ENCODE results near the gene CAMK2B. TPM values are rescaled to one million over a fixed set of nuclear protein-coding genes. Genes with fewer than 3 reads are reported as not detected.

CAMK2B gene
- total RNA-seq, result 96.1 TPM

GRCh38 chr7:44325201-44325671, at the start of gene CAMK2B:
CAMK2B (minus strand) TSS chr7:44325594; CDS start chr7:44325421, 173 bp downstream.
- peak; percentile 40 for DNase-seq

GRCh38 chr7:44374007-44374763, 48.8 kb upstream of the CAMK2B start:
- DNase-seq, result no peak

GRCh38 chr7:44373418-44373740, 48.0 kb upstream of the CAMK2B start:
- DNase-seq, result no peak

- DNase-seq, result no peak
Observed at GRCh38 chr7:44372560-44373417, 47.4 kb upstream of the CAMK2B start.

GRCh38 chr7:44368885-44369284, 43.5 kb upstream of the CAMK2B start:
- no peak for DNase-seq

- no peak for DNase-seq
Observed at GRCh38 chr7:44368455-44368854, 43.1 kb upstream of the CAMK2B start.

GRCh38 chr7:44367475-44368043, 42.2 kb upstream of the CAMK2B start:
- DNase-seq, result no peak

- no peak for DNase-seq
Observed at GRCh38 chr7:44366986-44367385, 41.6 kb upstream of the CAMK2B start.

GRCh38 chr7:44353668-44354067, 28.3 kb upstream of the CAMK2B start:
- DNase-seq, result no peak

- no peak for DNase-seq
Observed at GRCh38 chr7:44348851-44349781, 23.7 kb upstream of the CAMK2B start.

GRCh38 chr7:44348300-44348699, 22.9 kb upstream of the CAMK2B start:
- DNase-seq, result no peak

- DNase-seq, result no peak
Observed at GRCh38 chr7:44347546-44348114, 22.2 kb upstream of the CAMK2B start.

- DNase-seq, result no peak
Observed at GRCh38 chr7:44346063-44346462, 20.7 kb upstream of the CAMK2B start.

GRCh38 chr7:44341401-44341800, 16.0 kb upstream of the CAMK2B start:
- DNase-seq, result no peak

GRCh38 chr7:44338600-44338999, 13.2 kb upstream of the CAMK2B start:
- DNase-seq, result no peak

GRCh38 chr7:44336491-44336890, 11.1 kb upstream of the CAMK2B start:
- DNase-seq, result no peak

GRCh38 chr7:44335184-44335583, 9.8 kb upstream of the CAMK2B start:
- DNase-seq, result no peak

- no peak for DNase-seq
Observed at GRCh38 chr7:44334734-44335097, 9.3 kb upstream of the CAMK2B start.

GRCh38 chr7:44333911-44334733, 8.7 kb upstream of the CAMK2B start:
- DNase-seq, result peak; percentile 73

- no peak for DNase-seq
Observed at GRCh38 chr7:44331682-44332081, 6.3 kb upstream of the CAMK2B start.

- DNase-seq, result no peak
Observed at GRCh38 chr7:44330331-44330730, 4.9 kb upstream of the CAMK2B start.
